HG02610 (cell line): Measurements from ENCODE around the gene FOXS1.

ENCODE experiments used
- ATAC-seq: cut with Tn5 transposase; IDR thresholded peaks from one replicate; pipeline ENCODE4 v1.9.1; 2021; ENCODE audit warnings: mild to moderate bottlenecking, moderate library complexity; ENCODE audit not compliant: unreplicated experiment

The FOXS1 gene

GRCh38 chr20:31801508-31801907 is 43.9 kb downstream of the FOXS1 start:
- ATAC-seq = no peak

- ATAC-seq = no peak
These were observed 48.0 kb downstream of the FOXS1 start for GRCh38 chr20:31797364-31797763.
